GM12873 (cell line): ENCODE measurements around the gene RBBP8.

Source experiments
- TF ChIP-seq, protein P1 (sequence below): IDR thresholded peaks from 2 replicates; pipeline ENCODE4 v1.5.1; 2012; ENCODE audit warnings: low read depth, mild to moderate bottlenecking, moderate library complexity, low read length, control low read depth; ENCODE audit not compliant: insufficient read depth; ENCODE audit errors: missing control alignments

RBBP8 gene

DNA sequence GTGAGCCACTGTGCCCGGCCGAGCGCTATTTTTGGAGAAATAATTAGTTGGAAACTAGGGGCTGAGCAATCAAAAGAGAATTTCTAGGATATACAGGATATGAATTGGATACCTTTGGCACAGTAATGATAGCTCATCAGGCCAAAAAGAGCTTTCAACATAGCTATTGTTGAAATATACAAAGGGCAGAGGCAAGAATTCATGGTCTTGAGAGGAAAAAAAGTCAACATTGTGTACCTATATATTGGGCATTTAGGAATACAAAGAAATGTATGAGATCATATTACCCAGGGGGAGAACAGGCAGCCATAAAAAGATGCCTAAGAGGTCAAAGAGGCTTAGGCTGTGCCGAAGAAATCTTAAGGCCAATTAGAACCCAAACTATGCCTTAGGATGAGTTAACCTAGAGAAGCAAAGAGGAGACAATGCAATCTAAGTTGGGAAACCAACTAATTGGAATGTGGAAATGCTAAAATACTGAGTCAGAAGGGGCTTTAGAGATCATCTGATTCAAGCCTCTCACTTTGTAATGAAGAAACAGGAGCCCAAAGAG, 99.0 kb downstream of the RBBP8 start:
- TF ChIP-seq, protein P1, sequence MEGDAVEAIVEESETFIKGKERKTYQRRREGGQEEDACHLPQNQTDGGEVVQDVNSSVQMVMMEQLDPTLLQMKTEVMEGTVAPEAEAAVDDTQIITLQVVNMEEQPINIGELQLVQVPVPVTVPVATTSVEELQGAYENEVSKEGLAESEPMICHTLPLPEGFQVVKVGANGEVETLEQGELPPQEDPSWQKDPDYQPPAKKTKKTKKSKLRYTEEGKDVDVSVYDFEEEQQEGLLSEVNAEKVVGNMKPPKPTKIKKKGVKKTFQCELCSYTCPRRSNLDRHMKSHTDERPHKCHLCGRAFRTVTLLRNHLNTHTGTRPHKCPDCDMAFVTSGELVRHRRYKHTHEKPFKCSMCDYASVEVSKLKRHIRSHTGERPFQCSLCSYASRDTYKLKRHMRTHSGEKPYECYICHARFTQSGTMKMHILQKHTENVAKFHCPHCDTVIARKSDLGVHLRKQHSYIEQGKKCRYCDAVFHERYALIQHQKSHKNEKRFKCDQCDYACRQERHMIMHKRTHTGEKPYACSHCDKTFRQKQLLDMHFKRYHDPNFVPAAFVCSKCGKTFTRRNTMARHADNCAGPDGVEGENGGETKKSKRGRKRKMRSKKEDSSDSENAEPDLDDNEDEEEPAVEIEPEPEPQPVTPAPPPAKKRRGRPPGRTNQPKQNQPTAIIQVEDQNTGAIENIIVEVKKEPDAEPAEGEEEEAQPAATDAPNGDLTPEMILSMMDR = no peak

DNA sequence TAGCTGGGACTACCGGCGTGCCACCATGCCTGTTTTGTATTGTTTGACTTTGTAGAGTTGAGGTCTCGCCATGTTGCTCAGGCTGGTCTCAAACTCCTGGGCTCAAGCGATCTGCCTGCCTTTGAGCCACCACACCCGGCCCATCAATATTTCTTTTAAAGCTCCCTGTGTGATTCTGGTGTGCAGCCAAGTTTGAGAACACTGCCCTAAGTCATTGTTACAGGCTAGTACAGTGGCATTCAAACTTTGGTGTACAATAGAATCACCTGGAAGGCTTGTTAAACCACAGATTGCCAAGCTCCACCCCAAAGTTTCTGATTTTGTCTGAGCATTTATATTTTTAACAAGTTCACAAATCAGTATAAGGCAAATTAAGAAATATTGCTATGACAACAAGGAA, 99.9 kb downstream of the RBBP8 start:
- TF ChIP-seq, protein P1 = no peak

DNA sequence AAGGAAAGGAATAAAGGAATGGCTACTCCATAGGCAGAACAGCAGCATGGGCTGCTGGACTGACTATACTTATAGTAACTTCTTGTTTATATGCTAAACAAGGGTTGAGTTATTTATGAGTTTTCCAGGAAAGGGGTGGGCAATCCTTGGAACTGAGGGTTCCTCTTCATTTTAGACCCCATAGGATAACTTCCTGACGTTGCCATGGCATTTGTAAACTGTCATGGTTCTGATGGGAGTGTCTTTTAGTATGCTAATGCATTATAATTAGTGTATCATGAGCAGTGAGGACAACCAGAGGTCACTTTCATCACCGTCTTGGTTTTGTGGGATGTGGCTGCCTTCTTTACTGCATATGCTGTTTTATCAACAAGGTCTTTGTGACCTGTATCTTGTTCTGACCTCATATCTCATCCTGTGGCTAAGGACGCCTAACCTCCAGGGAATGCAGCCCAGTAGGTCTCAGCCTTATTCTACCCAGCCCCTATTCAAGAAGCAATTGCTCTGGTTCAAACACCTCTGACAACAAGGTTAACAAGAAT, 103.6 kb downstream of the RBBP8 start:
- TF ChIP-seq, protein P1 = no peak

- TF ChIP-seq, protein P1 = no peak
Measured at GRCh38 chr18:23037646-23038045, 104.5 kb downstream of the RBBP8 start.

- TF ChIP-seq, protein P1 = no peak
Measured at GRCh38 chr18:23038712-23039111, 105.6 kb downstream of the RBBP8 start.

GRCh38 chr18:23042133-23042532, 109.0 kb downstream of the RBBP8 start:
- TF ChIP-seq, protein P1 = no peak

GRCh38 chr18:23043803-23044376, 110.8 kb downstream of the RBBP8 start:
- TF ChIP-seq, protein P1 = no peak
